AG09309 (cell line): ENCODE measurements around the gene ATP1A2.
A peak's percentile ranks its signal among the peaks of the same experiment; 100 is the strongest.

Experiments used
- DNase-seq: peaks from one replicate; pipeline ENCODE4 v3.0.0-alpha.2; 2010; ENCODE audit warnings: low read depth
- H3K4me3 ChIP-seq: 2 replicates; pipeline ENCODE4 v1.5.1; 2011; ENCODE audit warnings: mild to moderate bottlenecking, low read depth, low read length, moderate library complexity; ENCODE audit not compliant: control insufficient read depth
- CTCF ChIP-seq: IDR thresholded peaks from 2 replicates; pipeline ENCODE4 v1.5.1; 2011; ENCODE audit warnings: mild to moderate bottlenecking, low read depth, low read length, inconsistent platforms; ENCODE audit not compliant: insufficient read depth, control insufficient read depth; ENCODE audit errors: missing control alignments

The ATP1A2 gene

DNA sequence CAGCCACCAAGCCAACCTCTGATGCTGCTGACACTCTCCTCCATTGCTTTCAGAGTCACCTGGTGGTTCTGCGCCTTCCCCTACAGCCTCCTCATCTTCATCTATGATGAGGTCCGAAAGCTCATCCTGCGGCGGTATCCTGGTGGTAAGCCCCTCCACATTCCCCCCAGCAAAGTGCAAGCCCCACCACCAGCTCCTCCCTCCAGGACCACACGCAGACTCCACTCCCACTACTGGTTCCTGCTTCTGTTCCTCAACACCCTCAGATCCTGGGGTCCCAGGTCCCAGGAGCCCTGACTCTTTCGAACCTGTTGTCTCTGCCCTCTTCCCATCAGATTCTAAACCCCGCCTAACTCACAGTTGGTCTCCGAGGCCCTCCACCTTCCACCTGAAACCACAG, 24.3 kb downstream of the ATP1A2 start:
- no peak overlapping the region for H3K4me3 ChIP-seq
- DNase-seq = no peak
- TF ChIP-seq CTCF = no peak

DNA sequence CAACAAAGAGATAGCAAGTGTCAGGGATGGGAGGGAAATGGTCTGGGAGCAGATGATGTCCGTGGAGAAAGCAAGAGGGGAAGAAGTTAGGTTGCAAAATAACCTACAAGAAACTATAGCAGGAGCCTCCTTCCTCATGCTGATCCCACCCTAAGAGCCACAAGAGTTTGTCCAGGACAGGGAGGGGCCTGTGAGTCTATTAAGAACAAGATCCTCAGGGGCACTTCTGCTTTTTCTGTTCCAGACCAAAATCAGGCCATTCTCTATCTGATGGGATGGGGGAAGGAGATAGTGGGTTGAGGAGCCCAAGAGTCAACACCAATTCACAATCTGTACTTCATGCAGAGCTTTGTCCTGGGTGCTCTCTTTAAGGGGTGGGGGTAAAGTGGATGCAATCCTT, 28.1 kb downstream of the ATP1A2 start:
- H3K4me3 ChIP-seq = no peak overlapping the region
- DNase-seq = no peak
- TF ChIP-seq CTCF = no peak

DNA sequence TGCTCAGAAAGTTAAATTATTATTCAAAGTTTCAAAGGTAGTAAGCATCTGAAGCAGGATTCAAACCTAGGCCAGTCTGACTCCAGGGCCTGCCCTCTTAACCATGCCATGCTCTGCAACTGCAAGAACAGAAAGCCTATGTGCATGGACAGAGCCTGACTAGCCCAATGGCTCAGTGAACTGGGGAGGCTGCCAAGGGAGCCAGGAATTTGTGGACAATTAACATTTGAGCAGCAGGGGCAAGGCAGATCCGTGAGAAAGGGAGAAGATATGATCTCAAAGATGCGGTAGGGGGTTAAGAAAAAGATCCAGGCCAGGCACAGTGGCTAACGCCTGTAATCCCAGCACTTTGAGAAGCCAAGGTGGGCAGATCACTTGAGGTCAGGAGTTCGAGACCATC, 29.4 kb downstream of the ATP1A2 start:
- TF ChIP-seq CTCF = no peak
- H3K4me3 ChIP-seq = no peak overlapping the region
- DNase-seq = no peak

GRCh38 chr1:160146107-160146506, 30.5 kb downstream of the ATP1A2 start:
- H3K4me3 ChIP-seq = no peak overlapping the region
- DNase-seq = no peak
- TF ChIP-seq CTCF = no peak

- H3K4me3 ChIP-seq = no peak overlapping the region
- TF ChIP-seq CTCF = no peak
- no peak for DNase-seq
These were observed 32.6 kb downstream of the ATP1A2 start for GRCh38 chr1:160148121-160148520.

DNA sequence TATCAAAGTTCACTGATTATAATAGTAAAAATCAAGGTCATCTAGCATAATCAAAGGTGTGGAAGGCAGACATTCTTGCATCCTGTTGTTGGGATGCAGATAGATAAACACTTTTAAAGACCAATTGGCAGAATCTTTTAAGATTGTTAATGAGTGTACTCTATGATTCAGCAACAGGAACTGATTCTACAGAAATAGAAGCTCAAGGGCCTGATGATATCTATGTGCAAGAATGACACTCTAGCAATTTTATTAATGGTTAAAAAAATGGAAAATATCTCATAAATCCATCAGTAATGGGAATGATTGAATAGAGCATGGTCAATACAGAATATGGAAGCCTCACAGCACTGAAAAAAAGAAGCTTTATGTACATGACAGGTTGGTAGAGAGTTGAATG, 33.7 kb downstream of the ATP1A2 start:
- no peak overlapping the region for H3K4me3 ChIP-seq
- no peak for TF ChIP-seq CTCF
- DNase-seq = no peak

- no peak for TF ChIP-seq CTCF
- peak; percentile 72 for DNase-seq
- no peak overlapping the region for H3K4me3 ChIP-seq
These were observed 34.2 kb downstream of the ATP1A2 start for GRCh38 chr1:160149716-160150115.
